Stomach smooth muscle (tissue), 2 donors: ENCODE results near the gene ARHGAP25.

Experiments used
- H3K27ac ChIP-seq: one replicate; pipeline ENCODE4 v1.7.0; 2013; ENCODE audit warnings: mild to moderate bottlenecking, low read length, inconsistent platforms
- H3K27me3 ChIP-seq, 2 donors: one replicate each; pipeline ENCODE4 v1.7.0; 2013; ENCODE audit warnings: low read length in 2 of 2; ENCODE audit not compliant: insufficient read depth in 2 of 2, control insufficient read depth in 1 of 2
- H3K36me3 ChIP-seq, 2 donors: one replicate each; pipeline ENCODE4 v1.7.0; 2013; ENCODE audit warnings: low read length in 2 of 2; ENCODE audit not compliant: control insufficient read depth in 2 of 2, insufficient read depth in 2 of 2
- H3K4me1 ChIP-seq: one replicate; pipeline ENCODE4 v1.7.0; 2013; ENCODE audit warnings: low read length; ENCODE audit not compliant: control insufficient read depth, insufficient read depth
- H3K4me3 ChIP-seq, 2 donors: one replicate each; pipeline ENCODE4 v1.7.0; 2013; ENCODE audit warnings: low read length in 2 of 2
- H3K9ac ChIP-seq, 2 donors: one replicate each; pipeline ENCODE4 v1.7.0; 2013; ENCODE audit warnings: low read length in 2 of 2, mild to moderate bottlenecking in 1 of 2
- H3K9me3 ChIP-seq, 2 donors: one replicate each; pipeline ENCODE4 v1.7.0; 2013; ENCODE audit warnings: low read length in 2 of 2; ENCODE audit not compliant: control insufficient read depth in 2 of 2
- donor health status: healthy.
- donor health status: Pancreatic carcinoma.

Gene ARHGAP25

GRCh38 chr2:68779595-68779994, 45.0 kb downstream of the ARHGAP25 start:
- no peaks in the 10 kb centered on the region for H3K9me3 ChIP-seq
- H3K4me3 ChIP-seq, result no peak overlapping the region
- H3K27ac ChIP-seq, result no peak overlapping the region
- H3K27me3 ChIP-seq, result no peaks in the 10 kb centered on the region
- H3K4me1 ChIP-seq, result peaks cover 2% of the 10 kb centered on the region
- no peaks in the 10 kb centered on the region for H3K36me3 ChIP-seq
- no peak overlapping the region for H3K9ac ChIP-seq

- no peak overlapping the region for H3K4me3 ChIP-seq
- no peaks in the 10 kb centered on the region for H3K9me3 ChIP-seq
- no peaks in the 10 kb centered on the region for H3K36me3 ChIP-seq
- no peak overlapping the region for H3K27ac ChIP-seq
- no peaks in the 10 kb centered on the region for H3K4me1 ChIP-seq
- H3K27me3 ChIP-seq, result no peaks in the 10 kb centered on the region
- no peak overlapping the region for H3K9ac ChIP-seq
These were observed 49.6 kb downstream of the ARHGAP25 start for GRCh38 chr2:68784188-68784587.

GRCh38 chr2:68784915-68785314, 50.3 kb downstream of the ARHGAP25 start:
- Histone ChIP-seq H3K36me3 (no peaks in the 10 kb centered on the region), H3K9me3 (no peaks in the 10 kb centered on the region), H3K27me3 (no peaks in the 10 kb centered on the region), H3K9ac (no peak overlapping the region), H3K27ac (no peak overlapping the region), H3K4me3 (no peak overlapping the region), H3K4me1 (no peaks in the 10 kb centered on the region)

- Histone ChIP-seq H3K27ac (no peak overlapping the region), H3K4me1 (no peaks in the 10 kb centered on the region)
These were observed 52.7 kb downstream of the ARHGAP25 start for GRCh38 chr2:68787356-68787755.

GRCh38 chr2:68789603-68790002, 55.0 kb downstream of the ARHGAP25 start:
- no peak overlapping the region for H3K9ac ChIP-seq
- H3K4me1 ChIP-seq, result no peaks in the 10 kb centered on the region
- H3K4me3 ChIP-seq, result no peak overlapping the region
- no peak overlapping the region for H3K27ac ChIP-seq
- no peaks in the 10 kb centered on the region for H3K27me3 ChIP-seq
- H3K36me3 ChIP-seq, result no peaks in the 10 kb centered on the region
- H3K9me3 ChIP-seq, result no peaks in the 10 kb centered on the region

More at GRCh38 chr2:68787356-68787755, 52.7 kb downstream of the ARHGAP25 start:
- Histone ChIP-seq H3K36me3 (no peaks in the 10 kb centered on the region), H3K9ac (no peak overlapping the region), H3K9me3 (no peaks in the 10 kb centered on the region), H3K4me3 (no peak overlapping the region), H3K27me3 (no peaks in the 10 kb centered on the region)

GRCh38 chr2:68790600-68790999, 56.0 kb downstream of the ARHGAP25 start:
- no peaks in the 10 kb centered on the region for H3K9me3 ChIP-seq
- H3K9ac ChIP-seq, result no peak overlapping the region
- no peaks in the 10 kb centered on the region for H3K4me1 ChIP-seq
- no peak overlapping the region for H3K27ac ChIP-seq
- no peaks in the 10 kb centered on the region for H3K27me3 ChIP-seq
- no peaks in the 10 kb centered on the region for H3K36me3 ChIP-seq
- no peak overlapping the region for H3K4me3 ChIP-seq

GRCh38 chr2:68791914-68792313, 57.3 kb downstream of the ARHGAP25 start:
- Histone ChIP-seq H3K9me3 (no peaks in the 10 kb centered on the region), H3K27me3 (no peaks in the 10 kb centered on the region), H3K36me3 (no peaks in the 10 kb centered on the region), H3K4me3 (no peak overlapping the region), H3K4me1 (no peaks in the 10 kb centered on the region), H3K9ac (no peak overlapping the region), H3K27ac (no peak overlapping the region)

- Histone ChIP-seq H3K9ac (no peak overlapping the region), H3K27ac (no peak overlapping the region), H3K9me3 (no peaks in the 10 kb centered on the region), H3K4me1 (no peaks in the 10 kb centered on the region), H3K4me3 (no peak overlapping the region), H3K27me3 (no peaks in the 10 kb centered on the region), H3K36me3 (no peaks in the 10 kb centered on the region)
These were observed 58.1 kb downstream of the ARHGAP25 start for GRCh38 chr2:68792751-68793150.

GRCh38 chr2:68796295-68796905, 61.8 kb downstream of the ARHGAP25 start:
- Histone ChIP-seq H3K27ac (no peak overlapping the region), H3K4me3 (no peak overlapping the region), H3K27me3 (no peaks in the 10 kb centered on the region), H3K9me3 (no peaks in the 10 kb centered on the region), H3K36me3 (no peaks in the 10 kb centered on the region), H3K9ac (no peak overlapping the region), H3K4me1 (no peaks in the 10 kb centered on the region)

- Histone ChIP-seq H3K27ac (no peak overlapping the region), H3K27me3 (no peaks in the 10 kb centered on the region), H3K36me3 (no peaks in the 10 kb centered on the region), H3K9ac (no peak overlapping the region), H3K4me1 (no peaks in the 10 kb centered on the region), H3K4me3 (no peak overlapping the region), H3K9me3 (no peaks in the 10 kb centered on the region)
These were observed 64.0 kb downstream of the ARHGAP25 start for GRCh38 chr2:68798569-68798968.

- H3K27ac ChIP-seq, result no peak overlapping the region
- H3K9me3 ChIP-seq, result no peaks in the 10 kb centered on the region
- no peak overlapping the region for H3K4me3 ChIP-seq
- no peak overlapping the region for H3K9ac ChIP-seq
- no peaks in the 10 kb centered on the region for H3K36me3 ChIP-seq
- H3K27me3 ChIP-seq, result no peaks in the 10 kb centered on the region
- no peaks in the 10 kb centered on the region for H3K4me1 ChIP-seq
These were observed 64.8 kb downstream of the ARHGAP25 start for GRCh38 chr2:68799140-68800026.
